Activated naive CD8-positive, alpha-beta T cell treated with anti-CD3 and anti-CD28 coated beads, Interleukin-2, amount 10 ng/mL, durations not matched to agents 7 days and 5 days (primary cell): Measurements from ENCODE around the gene PARD3. TPM values are rescaled to one million over a fixed set of nuclear protein-coding genes. Genes with fewer than 3 reads are reported as not detected.

Experiments used
- ATAC-seq: fragments of 150-1000 bp; cut with Tn5 transposase; one replicate; pipeline ENCODE4 v1.10.0; 2021; ENCODE audit warnings: low read depth, moderate library complexity
- POLR2A ChIA-PET: fragments of 350-600 bp; sonication (Branson Sonifier 250); formaldehyde crosslinking; loops from one replicate; lab custom pipeline; 2021; ENCODE audit warnings: antibody characterized with exemption; lab: Charles Lee
- DNase-seq: peaks from one replicate; pipeline ENCODE4 v3.0.0; 2021
- H3K27ac Mint-ChIP-seq: one replicate; pipeline ENCODE4 v1.8.0; 2022; ENCODE audit warnings: mild to moderate bottlenecking, mixed read lengths
- H3K27me3 Mint-ChIP-seq: one replicate; pipeline ENCODE4 v1.8.0; 2022; ENCODE audit warnings: mild to moderate bottlenecking, moderate library complexity, mixed read lengths
- H3K36me3 Mint-ChIP-seq: one replicate; pipeline ENCODE4 v1.8.0; 2021; ENCODE audit warnings: mild to moderate bottlenecking, mixed read lengths
- H3K4me1 Mint-ChIP-seq: one replicate; pipeline ENCODE4 v1.8.0; 2021; ENCODE audit warnings: mixed read lengths
- H3K4me3 Mint-ChIP-seq: one replicate; pipeline ENCODE4 v1.8.0; 2022; ENCODE audit warnings: mild to moderate bottlenecking, moderate library complexity, mixed read lengths
- H3K9me3 Mint-ChIP-seq: one replicate; pipeline ENCODE4 v1.8.0; 2021; ENCODE audit warnings: mixed read lengths
- total RNA-seq, 2 experiments: library from RNA; stranded (reverse); gene quantifications; one replicate each; pipeline ENCODE4 v1.2.3, GENCODE V29; 2021

Gene PARD3
- total RNA-seq, 2 experiments from 2014 or later: 0.48 to 0.55 TPM

GRCh38 chr10:34216348-34216945 is 598.6 kb downstream of the PARD3 start:
- no peaks in the 10 kb centered on the region for H3K36me3 Mint-ChIP-seq
- POLR2A ChIA-PET: no interaction called here
- peaks cover 6% of the 10 kb centered on the region for H3K4me1 Mint-ChIP-seq
- ATAC-seq (no peak), DNase-seq (no peak)
- no peak overlapping the region for H3K4me3 Mint-ChIP-seq
- H3K27me3 Mint-ChIP-seq: no peaks in the 10 kb centered on the region
- no peaks in the 10 kb centered on the region for H3K9me3 Mint-ChIP-seq
- H3K27ac Mint-ChIP-seq: no peak overlapping the region

- POLR2A ChIA-PET: no interaction called here
- DNase-seq (no peak), ATAC-seq (no peak)
- no peaks in the 10 kb centered on the region for H3K36me3 Mint-ChIP-seq
- no peak overlapping the region for H3K27ac Mint-ChIP-seq
- H3K9me3 Mint-ChIP-seq: no peaks in the 10 kb centered on the region
- H3K27me3 Mint-ChIP-seq: no peaks in the 10 kb centered on the region
- H3K4me3 Mint-ChIP-seq: no peak overlapping the region
- H3K4me1 Mint-ChIP-seq: no peaks in the 10 kb centered on the region
Observed at GRCh38 chr10:34213805-34214197, 601.3 kb downstream of the PARD3 start.

- H3K4me1 Mint-ChIP-seq: no peaks in the 10 kb centered on the region
- H3K4me3 Mint-ChIP-seq: no peak overlapping the region
- H3K9me3 Mint-ChIP-seq: no peaks in the 10 kb centered on the region
- DNase-seq: no peak
- POLR2A ChIA-PET: no interaction called here
- no peak for ATAC-seq
- H3K27ac Mint-ChIP-seq: no peak overlapping the region
- H3K27me3 Mint-ChIP-seq: no peaks in the 10 kb centered on the region
- no peaks in the 10 kb centered on the region for H3K36me3 Mint-ChIP-seq
Observed at GRCh38 chr10:34213193-34213804, 601.8 kb downstream of the PARD3 start.

- Mint-ChIP-seq H3K9me3 (no peaks in the 10 kb centered on the region), H3K36me3 (no peaks in the 10 kb centered on the region), H3K27me3 (peaks cover 5% of the 10 kb centered on the region), H3K4me1 (peaks cover 5% of the 10 kb centered on the region), H3K27ac (no peak overlapping the region), H3K4me3 (no peak overlapping the region)
- ATAC-seq (no peak), DNase-seq (no peak)
- POLR2A ChIA-PET: no interaction called here
Observed at GRCh38 chr10:34207343-34207742, 607.8 kb downstream of the PARD3 start.

GRCh38 chr10:34206935-34207268 is 608.2 kb downstream of the PARD3 start:
- Mint-ChIP-seq H3K4me1 (peaks cover 5% of the 10 kb centered on the region), H3K36me3 (no peaks in the 10 kb centered on the region), H3K4me3 (no peak overlapping the region), H3K9me3 (no peaks in the 10 kb centered on the region), H3K27ac (no peak overlapping the region), H3K27me3 (peaks cover 5% of the 10 kb centered on the region)
- no peak for ATAC-seq
- DNase-seq: no peak
- POLR2A ChIA-PET: no interaction called here

GRCh38 chr10:34206078-34206934 is 608.8 kb downstream of the PARD3 start:
- POLR2A ChIA-PET: no interaction called here
- DNase-seq: no peak
- Mint-ChIP-seq H3K4me1 (peaks cover 5% of the 10 kb centered on the region), H3K36me3 (no peaks in the 10 kb centered on the region), H3K27ac (no peak overlapping the region), H3K27me3 (peaks cover 7% of the 10 kb centered on the region), H3K9me3 (no peaks in the 10 kb centered on the region), H3K4me3 (no peak overlapping the region)
- no peak for ATAC-seq

GRCh38 chr10:34205452-34205851 is 609.6 kb downstream of the PARD3 start:
- DNase-seq (no peak), ATAC-seq (no peak)
- Mint-ChIP-seq H3K9me3 (no peaks in the 10 kb centered on the region), H3K4me3 (no peak overlapping the region), H3K27ac (no peak overlapping the region), H3K4me1 (peaks cover 5% of the 10 kb centered on the region), H3K27me3 (peaks cover 7% of the 10 kb centered on the region), H3K36me3 (no peaks in the 10 kb centered on the region)
- POLR2A ChIA-PET: no interaction called here

- Mint-ChIP-seq H3K27ac (no peak overlapping the region), H3K36me3 (no peaks in the 10 kb centered on the region), H3K27me3 (peaks cover 7% of the 10 kb centered on the region), H3K4me1 (peaks cover 5% of the 10 kb centered on the region), H3K4me3 (no peak overlapping the region), H3K9me3 (no peaks in the 10 kb centered on the region)
- DNase-seq: no peak
- POLR2A ChIA-PET: no interaction called here
- no peak for ATAC-seq
Observed at GRCh38 chr10:34203966-34204630, 611.0 kb downstream of the PARD3 start.

GRCh38 chr10:34200355-34200901 is 614.7 kb downstream of the PARD3 start:
- no peak overlapping the region for H3K4me3 Mint-ChIP-seq
- DNase-seq (no peak), ATAC-seq (no peak)
- no peaks in the 10 kb centered on the region for H3K36me3 Mint-ChIP-seq
- POLR2A ChIA-PET: no interaction called here
- H3K27ac Mint-ChIP-seq: no peak overlapping the region
- peaks cover 1% of the 10 kb centered on the region for H3K4me1 Mint-ChIP-seq
- H3K9me3 Mint-ChIP-seq: no peaks in the 10 kb centered on the region
- peaks cover 7% of the 10 kb centered on the region for H3K27me3 Mint-ChIP-seq

GRCh38 chr10:34198953-34199352 is 616.1 kb downstream of the PARD3 start:
- Mint-ChIP-seq H3K36me3 (no peaks in the 10 kb centered on the region), H3K4me1 (no peaks in the 10 kb centered on the region), H3K27ac (no peak overlapping the region), H3K27me3 (peaks cover 8% of the 10 kb centered on the region), H3K4me3 (no peak overlapping the region), H3K9me3 (no peaks in the 10 kb centered on the region)
- POLR2A ChIA-PET: no interaction called here
- ATAC-seq (no peak), DNase-seq (no peak)

- no peaks in the 10 kb centered on the region for H3K4me1 Mint-ChIP-seq
- no peak for DNase-seq
Observed at GRCh38 chr10:34196058-34196433, 619.0 kb downstream of the PARD3 start.

GRCh38 chr10:34195364-34196057 is 619.6 kb downstream of the PARD3 start:
- ATAC-seq: no peak
- H3K4me3 Mint-ChIP-seq: no peak overlapping the region
- no peak overlapping the region for H3K27ac Mint-ChIP-seq
- no peak for DNase-seq
- H3K36me3 Mint-ChIP-seq: no peaks in the 10 kb centered on the region
- H3K4me1 Mint-ChIP-seq: no peaks in the 10 kb centered on the region
- POLR2A ChIA-PET: no interaction called here
- no peaks in the 10 kb centered on the region for H3K9me3 Mint-ChIP-seq
- H3K27me3 Mint-ChIP-seq: peaks cover 11% of the 10 kb centered on the region

More at GRCh38 chr10:34196058-34196433, 619.0 kb downstream of the PARD3 start:
- Mint-ChIP-seq H3K27me3 (peaks cover 11% of the 10 kb centered on the region), H3K27ac (no peak overlapping the region), H3K4me3 (no peak overlapping the region), H3K9me3 (no peaks in the 10 kb centered on the region), H3K36me3 (no peaks in the 10 kb centered on the region)
- no peak for ATAC-seq
- POLR2A ChIA-PET: no interaction called here
